Measurements from ENCODE around the gene LRMDA. TPM values are rescaled to one million over a fixed set of nuclear protein-coding genes. Genes with fewer than 3 reads are reported as not detected.

The LRMDA gene
- total RNA-seq, 6 donors from 2014 or later = 12.8 to 185 (median 18.1) TPM

DNA sequence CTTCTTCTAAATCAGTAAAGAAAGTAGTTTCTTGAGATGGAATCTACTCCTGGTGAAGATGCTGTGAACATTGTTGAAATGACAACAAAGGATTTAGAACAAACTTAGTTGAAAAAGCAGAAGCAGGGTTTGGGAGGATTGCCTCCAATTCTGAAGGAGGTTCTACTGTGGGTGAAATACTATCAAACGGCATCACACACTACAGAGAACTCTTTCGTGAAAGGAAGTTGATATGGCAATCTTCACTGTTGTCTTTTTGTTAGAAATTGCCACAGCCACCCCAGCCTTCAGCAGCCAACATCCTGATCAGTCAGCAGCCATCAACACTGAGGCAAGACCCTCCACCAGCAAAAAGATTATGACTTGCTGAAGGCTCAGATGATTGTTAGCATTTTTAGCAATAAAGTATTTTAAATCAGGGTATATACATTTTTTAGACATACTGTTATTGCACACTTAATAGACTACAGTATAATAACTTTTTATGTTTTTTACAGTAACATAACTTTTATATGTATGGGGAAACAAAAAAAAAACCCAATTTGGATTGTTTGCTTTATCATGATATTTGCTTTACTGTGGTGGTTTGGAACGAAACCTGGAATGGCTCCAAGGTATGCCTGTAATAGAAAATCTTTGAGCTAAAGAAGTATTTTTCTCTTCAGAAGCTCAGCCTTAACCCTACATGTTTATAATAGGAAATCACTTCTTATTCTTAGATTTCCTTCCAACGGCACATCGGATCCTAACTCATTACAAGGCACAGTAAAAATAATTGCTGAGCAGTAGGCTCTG lies 257.3 kb downstream of the LRMDA start:
- no peaks in the 10 kb centered on the region for H3K27me3 ChIP-seq
- DNase-seq (no peak), ATAC-seq (ENCODE audit: low FRiP score in 2 of 2) (no peak)
- peaks cover 0 to 7% (median 0%) of the 10 kb centered on the region in 4 donors for H3K9me3 ChIP-seq
- no peak overlapping the region for H3K27ac ChIP-seq
- TF ChIP-seq, protein P1, sequence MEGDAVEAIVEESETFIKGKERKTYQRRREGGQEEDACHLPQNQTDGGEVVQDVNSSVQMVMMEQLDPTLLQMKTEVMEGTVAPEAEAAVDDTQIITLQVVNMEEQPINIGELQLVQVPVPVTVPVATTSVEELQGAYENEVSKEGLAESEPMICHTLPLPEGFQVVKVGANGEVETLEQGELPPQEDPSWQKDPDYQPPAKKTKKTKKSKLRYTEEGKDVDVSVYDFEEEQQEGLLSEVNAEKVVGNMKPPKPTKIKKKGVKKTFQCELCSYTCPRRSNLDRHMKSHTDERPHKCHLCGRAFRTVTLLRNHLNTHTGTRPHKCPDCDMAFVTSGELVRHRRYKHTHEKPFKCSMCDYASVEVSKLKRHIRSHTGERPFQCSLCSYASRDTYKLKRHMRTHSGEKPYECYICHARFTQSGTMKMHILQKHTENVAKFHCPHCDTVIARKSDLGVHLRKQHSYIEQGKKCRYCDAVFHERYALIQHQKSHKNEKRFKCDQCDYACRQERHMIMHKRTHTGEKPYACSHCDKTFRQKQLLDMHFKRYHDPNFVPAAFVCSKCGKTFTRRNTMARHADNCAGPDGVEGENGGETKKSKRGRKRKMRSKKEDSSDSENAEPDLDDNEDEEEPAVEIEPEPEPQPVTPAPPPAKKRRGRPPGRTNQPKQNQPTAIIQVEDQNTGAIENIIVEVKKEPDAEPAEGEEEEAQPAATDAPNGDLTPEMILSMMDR (IDR thresholded peaks at IDR 0.05) = no peak
- no peaks in the 10 kb centered on the region for H3K36me3 ChIP-seq
- no peak overlapping the region for H3K4me3 ChIP-seq
- peaks cover 4 to 7% (median 6%) of the 10 kb centered on the region in 4 donors for H3K4me1 ChIP-seq
- 51 to 52% methylated on average over 5 of the region's 5 CpGs for WGBS, 2 donors

GRCh38 chr10:75693489-75693888 lies 262.1 kb downstream of the LRMDA start:
- ATAC-seq (ENCODE audit: low FRiP score in 2 of 2) (no peak), DNase-seq (no peak)
- Histone ChIP-seq H3K4me3 (no peak overlapping the region), H3K36me3 (no peaks in the 10 kb centered on the region), H3K27ac (no peak overlapping the region), H3K27me3 (no peaks in the 10 kb centered on the region), H3K9me3 (no peaks in the 10 kb centered on the region), H3K4me1 (peaks cover 4 to 7% (median 6%) of the 10 kb centered on the region in 4 donors)
- 96 to 98% methylated on average over 6 of the region's 6 CpGs for WGBS, 2 donors
- TF ChIP-seq POLR2A (IDR thresholded peaks at IDR 0.05) = no peak
- TF ChIP-seq, protein P1 (IDR thresholded peaks at IDR 0.05) = no peak
- TF ChIP-seq POLR2AphosphoS5 (IDR thresholded peaks at IDR 0.05) = no peak
- no peak for TF ChIP-seq EP300 (IDR thresholded peaks at IDR 0.05)

GRCh38 chr10:75694269-75694668 lies 262.8 kb downstream of the LRMDA start:
- H3K4me1 ChIP-seq = peaks cover 2 to 4% (median 3%) of the 10 kb centered on the region in 4 donors
- TF ChIP-seq POLR2AphosphoS5 (IDR thresholded peaks at IDR 0.05) (no peak), EP300 (IDR thresholded peaks at IDR 0.05) (no peak), POLR2A (IDR thresholded peaks at IDR 0.05) (no peak)
- TF ChIP-seq, protein P1 (IDR thresholded peaks at IDR 0.05) = no peak
- no peaks in the 10 kb centered on the region for H3K27me3 ChIP-seq
- ATAC-seq (ENCODE audit: low FRiP score in 2 of 2) (no peak), DNase-seq (no peak)
- no peaks in the 10 kb centered on the region for H3K36me3 ChIP-seq
- H3K9me3 ChIP-seq = no peaks in the 10 kb centered on the region
- no peak overlapping the region for H3K4me3 ChIP-seq
- H3K27ac ChIP-seq = no peak overlapping the region
- WGBS, 2 donors = 92 to 95% methylated on average over 3 of the region's 3 CpGs

DNA sequence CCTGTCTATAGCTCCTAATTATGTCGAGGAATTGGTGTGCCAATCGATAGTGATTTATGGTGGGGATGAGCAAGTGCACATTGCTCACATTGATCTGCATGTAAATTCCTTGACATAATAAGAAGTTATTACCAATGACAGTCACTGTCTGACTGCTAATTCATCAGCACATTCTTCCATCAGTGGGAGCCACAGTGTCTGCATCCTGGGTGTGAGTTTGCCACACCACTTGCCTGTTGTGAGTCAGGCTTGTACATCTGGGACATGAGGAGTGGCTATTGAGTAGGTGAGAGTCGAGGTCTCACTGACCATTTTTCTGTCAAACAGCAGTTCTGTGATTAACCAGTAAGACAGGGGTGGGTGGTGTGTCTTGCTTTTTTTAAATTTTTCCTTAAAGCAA lies 263.4 kb downstream of the LRMDA start:
- Histone ChIP-seq H3K4me1 (no peaks in the 10 kb centered on the region), H3K36me3 (no peaks in the 10 kb centered on the region), H3K27ac (no peak overlapping the region), H3K9me3 (no peaks in the 10 kb centered on the region), H3K27me3 (no peaks in the 10 kb centered on the region), H3K4me3 (no peak overlapping the region)
- TF ChIP-seq POLR2A (IDR thresholded peaks at IDR 0.05) (no peak), EP300 (IDR thresholded peaks at IDR 0.05) (no peak)
- TF ChIP-seq, protein P1 (IDR thresholded peaks at IDR 0.05) = no peak
- no peak for DNase-seq
- 90 to 98% methylated on average over 3 of the region's 3 CpGs for WGBS, 2 donors
- no peak for ATAC-seq (ENCODE audit: low FRiP score in 2 of 2)

DNA sequence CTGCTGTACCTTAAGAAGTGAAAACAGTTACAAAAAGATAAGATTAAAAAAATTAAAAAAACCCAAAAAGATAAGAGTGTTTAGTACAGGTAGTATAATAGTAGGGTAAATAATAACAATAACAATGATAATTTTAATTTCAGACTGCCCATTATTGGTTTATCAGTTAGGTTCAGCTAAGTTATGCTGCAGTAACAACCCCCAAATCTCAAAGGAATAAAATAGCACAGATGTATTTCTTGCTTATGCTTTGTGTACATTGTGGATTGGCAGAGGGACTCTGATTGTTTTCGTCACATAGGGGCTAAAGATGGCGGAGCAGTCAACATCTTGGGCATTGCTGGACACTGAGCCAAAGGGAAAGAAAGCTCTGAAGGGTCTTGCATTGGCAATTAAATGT lies 264.6 kb downstream of the LRMDA start:
- Histone ChIP-seq H3K36me3 (no peaks in the 10 kb centered on the region), H3K9me3 (no peaks in the 10 kb centered on the region), H3K4me1 (no peaks in the 10 kb centered on the region), H3K27me3 (no peaks in the 10 kb centered on the region), H3K4me3 (no peak overlapping the region), H3K27ac (no peak overlapping the region)
- DNase-seq (no peak), ATAC-seq (ENCODE audit: low FRiP score in 2 of 2) (no peak)
- WGBS, 2 donors = 94 to 96% methylated on average over 2 of the region's 2 CpGs
- TF ChIP-seq EP300 (IDR thresholded peaks at IDR 0.05) (no peak), POLR2AphosphoS5 (IDR thresholded peaks at IDR 0.05) (no peak), POLR2A (IDR thresholded peaks at IDR 0.05) (no peak)
- TF ChIP-seq, protein P1 (IDR thresholded peaks at IDR 0.05) = no peak
